NCI-H748 treated with DMSO at 0.1 percent for 48 hours (cell line): ENCODE results near the gene SLC25A42.
"Not testable (repeated sequence)": the region's sequence is repeated elsewhere in the genome, so short reads cannot be mapped to it uniquely, and the experiment has no call there.

ENCODE experiments used
- DNase-seq: peaks from one replicate; lab custom pipeline; 2025; lab: John Stamatoyannopoulos, UW

The SLC25A42 gene

DNA sequence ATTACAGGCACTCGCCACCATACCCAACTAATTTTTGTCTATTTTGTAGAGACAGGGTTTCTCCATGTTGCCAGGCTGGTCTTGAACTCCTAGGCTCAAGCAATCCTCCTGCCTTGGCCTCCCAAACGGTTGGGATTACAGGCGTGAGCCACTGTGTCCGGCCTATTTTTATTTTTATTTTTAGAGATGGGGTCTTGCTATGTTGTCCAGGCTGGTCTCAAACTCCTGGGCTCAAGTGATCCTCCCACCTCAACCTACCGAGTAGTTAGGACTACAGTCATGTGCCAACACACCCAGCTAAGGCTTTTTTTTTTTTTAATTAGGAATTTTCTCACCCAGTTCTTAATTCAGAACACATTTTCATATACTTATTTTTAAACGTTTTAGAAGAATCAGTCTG lies 71.9 kb downstream of the SLC25A42 start:
- DNase-seq = not testable (repeated sequence)

DNA sequence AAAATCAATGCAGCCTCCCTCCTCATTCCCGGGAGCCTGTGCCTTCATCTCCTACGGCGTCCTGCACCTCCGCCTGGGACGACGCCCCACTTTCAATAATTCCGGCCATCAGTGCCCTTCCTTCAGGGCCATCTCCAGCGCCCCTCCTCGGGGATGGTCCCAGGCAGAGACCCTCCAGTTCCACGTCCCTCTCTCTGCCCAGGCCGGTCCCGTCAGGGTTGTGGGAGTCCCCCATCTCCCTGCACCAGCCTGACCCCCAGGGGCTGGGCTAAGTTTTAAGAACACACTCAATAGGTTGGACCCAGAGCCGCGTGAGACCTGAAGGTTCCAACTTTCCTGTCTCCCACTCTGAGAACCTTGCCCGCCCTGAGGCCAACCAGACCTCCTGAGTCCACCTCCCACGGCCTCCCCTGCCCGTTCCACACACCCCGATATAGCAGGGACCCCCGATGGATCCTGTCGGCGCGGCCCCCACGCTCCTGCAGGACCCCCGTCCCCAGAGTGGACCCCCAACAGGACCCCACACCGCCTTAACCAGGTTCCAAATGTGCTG lies 73.8 kb downstream of the SLC25A42 start:
- DNase-seq = no peak

DNA sequence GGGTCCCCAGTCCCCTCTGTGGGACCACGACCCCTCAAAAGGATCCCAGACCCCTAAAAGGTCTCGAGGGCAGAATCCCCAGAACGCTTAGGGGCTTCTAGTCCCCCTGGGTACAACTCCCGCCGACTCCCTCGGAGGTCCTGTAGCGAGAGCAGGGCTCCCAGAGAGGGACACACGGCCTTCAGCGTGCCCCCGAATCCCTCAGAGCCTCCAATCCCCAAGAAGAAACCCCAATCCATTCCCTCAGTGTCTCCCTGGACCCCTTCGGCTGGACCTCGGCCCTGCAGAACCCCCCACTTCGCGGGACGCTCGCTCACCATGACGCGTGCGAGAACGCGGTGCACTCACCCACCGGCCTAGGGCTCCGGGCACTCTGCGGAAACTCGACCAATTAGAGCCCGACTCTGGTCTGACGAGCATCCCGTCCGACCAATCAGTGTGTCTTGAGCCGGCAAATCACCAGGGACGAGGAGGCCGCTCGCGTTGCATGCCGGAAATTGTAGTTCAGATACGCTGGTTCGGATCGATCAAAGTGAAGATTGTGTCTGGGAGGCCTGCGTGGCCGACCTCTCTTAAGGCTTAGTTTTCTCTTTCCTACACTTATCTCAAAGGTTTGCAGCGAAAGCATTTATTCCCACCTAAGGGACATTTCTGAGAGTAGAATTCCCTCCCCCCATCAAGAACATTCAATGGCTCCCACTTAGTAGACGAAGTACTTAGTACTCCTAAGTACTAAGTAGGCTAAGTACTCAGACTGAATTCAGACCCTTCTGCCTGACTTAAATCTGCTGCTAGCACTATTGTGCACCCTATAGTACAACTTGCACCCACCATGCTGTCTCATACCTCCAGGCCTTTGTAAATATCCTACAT lies 74.6 kb downstream of the SLC25A42 start, which contains the start of gene TMEM161A:
Gene TMEM161A, minus strand, starts transcription at position 370 of the 873 bp plus-strand sequence. Its CDS starts 50 bp downstream, at position 320.
- DNase-seq = peak; percentile 52

DNA sequence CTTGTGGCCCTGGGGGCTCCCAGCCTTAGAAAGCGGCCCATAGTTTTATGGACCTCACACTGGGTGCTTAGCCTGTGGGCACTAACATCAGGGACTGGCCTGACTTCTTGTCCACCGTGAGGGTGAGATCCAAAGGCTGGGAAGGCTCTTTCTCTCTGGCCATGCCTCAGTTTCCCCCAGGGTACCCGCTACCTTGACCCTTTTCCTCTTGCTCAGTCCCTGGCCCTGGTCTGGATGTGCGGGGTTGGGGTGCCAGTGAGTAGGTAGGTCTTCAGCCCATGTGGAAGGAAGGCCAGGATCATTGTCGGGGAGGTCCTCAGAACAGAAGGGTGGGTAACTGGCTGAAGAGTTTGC lies 76.1 kb downstream of the SLC25A42 start:
- DNase-seq = no peak

DNA sequence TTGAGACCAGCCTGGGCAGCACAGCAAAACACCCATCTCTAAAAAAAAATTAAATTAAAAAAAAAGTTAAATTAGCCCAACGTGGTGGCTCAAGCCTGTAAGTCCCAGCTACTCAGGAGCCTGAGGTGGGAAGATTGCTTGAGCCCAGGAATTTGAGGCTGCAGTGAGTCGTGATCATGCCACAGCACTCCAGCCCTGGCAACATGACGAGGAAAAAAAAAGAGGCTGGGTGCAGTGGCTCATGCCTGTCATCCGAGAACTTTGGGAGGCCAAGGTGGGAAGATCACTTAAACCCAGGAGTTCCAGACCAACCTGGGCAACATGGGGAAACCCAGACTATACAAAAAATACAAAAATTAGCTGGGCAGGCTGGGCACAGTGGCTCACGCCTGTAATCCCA lies 76.7 kb downstream of the SLC25A42 start:
- DNase-seq = no peak

DNA sequence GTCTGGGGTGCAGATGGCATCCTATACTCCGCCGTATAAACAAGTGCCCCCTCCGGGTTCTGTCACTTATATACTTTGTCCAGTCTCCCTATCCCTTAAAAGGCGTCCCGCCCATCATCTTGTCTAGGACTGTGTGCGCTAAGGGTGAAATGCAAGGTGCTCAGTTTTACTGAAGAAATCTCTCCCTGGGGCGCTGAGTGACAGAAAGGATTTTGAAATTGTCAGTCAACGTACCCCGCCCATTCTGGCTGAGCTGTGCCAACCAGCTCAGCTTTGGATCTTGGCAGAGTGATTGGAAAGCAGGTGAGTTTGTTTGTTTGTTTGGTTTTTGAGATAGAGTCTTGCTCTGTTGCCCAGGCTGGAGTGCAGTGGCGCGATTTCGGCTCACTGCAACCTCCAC lies 78.6 kb downstream of the SLC25A42 start:
- no peak for DNase-seq

DNA sequence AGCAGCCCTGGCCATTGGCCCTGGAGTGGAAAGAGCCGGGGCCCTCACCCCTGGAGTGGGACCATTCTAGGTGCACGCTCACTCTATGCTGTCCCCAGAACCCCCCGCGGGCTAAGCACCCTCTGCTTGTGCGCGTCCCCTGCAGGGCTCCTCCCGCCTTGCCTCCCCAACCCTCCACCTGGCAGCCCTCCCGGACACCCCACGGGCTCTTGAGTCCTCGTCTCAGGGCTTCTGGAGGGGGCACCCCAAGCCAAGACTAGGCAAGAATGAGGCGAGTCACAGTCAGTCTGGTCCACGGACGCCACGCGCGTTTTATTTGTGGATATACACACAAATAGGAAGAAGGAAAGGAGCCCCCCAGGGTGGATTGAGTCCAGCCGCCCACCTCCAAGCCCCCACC lies 81.5 kb downstream of the SLC25A42 start:
- DNase-seq = no peak

DNA sequence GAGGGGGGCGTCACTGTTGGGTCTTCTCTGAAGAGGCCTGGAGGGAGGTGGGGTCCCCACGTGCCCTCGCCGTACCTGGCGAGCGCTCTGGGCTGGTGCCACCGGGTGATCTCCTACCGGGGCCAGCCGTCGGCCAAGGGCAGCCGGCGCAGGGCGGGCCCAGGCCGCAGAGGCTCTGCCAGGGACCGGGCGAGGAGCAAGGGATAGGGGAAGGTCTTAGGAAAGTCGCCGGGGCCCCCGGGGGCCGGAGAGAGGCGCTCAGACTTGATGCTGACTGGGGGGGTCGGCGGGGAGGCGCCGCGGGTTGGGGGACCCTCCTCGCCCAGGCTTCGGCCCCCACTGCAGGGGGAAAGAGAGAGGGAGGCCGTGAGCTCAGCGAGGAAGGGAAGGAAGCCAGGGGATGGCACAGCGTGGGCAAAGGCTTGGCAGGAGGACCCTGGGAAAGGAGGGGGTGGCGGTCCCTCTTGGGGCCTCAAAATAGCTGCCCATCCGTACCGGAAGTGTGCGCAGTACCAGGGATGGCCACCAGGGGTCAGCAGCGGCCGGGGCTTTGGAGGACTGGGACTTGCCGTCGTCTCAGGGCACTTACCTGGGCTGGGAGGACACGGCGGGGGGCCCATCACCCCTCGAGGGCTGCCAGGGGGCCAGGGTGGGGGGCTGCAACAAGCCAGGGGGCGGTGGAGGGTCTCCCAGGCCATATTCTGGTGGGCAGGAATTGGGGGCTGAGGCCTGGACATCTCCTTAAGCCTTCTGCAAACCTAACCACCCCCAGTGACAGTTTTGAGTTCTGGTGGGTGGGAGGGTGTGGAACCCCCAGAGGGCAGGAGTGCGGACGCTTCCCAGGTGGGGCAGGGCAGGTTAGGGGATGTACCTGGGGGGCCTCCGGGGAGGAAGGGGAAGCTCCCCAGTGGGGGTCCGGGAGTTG lies 82.2 kb downstream of the SLC25A42 start:
- DNase-seq = peak; percentile 21

DNA sequence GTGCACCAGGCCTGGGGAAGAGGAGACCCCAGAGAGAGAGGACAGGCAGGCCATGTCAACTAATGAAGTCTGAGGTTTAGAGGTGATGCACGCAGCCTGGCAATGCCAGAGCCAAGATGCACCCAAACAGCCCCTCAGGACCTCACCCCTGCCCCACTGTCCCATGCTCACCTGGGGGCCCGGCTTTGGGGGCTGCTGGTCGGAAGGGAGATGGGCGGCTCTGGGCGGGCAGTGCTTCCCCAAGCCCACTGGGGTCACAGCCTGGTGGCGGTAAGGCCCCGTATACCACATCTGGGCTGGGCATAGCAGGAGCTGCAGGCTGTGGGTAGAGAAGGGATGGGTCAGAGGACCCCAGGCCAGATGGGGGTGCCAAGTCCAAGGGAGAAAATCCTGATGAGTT lies 83.1 kb downstream of the SLC25A42 start:
- no peak for DNase-seq

DNA sequence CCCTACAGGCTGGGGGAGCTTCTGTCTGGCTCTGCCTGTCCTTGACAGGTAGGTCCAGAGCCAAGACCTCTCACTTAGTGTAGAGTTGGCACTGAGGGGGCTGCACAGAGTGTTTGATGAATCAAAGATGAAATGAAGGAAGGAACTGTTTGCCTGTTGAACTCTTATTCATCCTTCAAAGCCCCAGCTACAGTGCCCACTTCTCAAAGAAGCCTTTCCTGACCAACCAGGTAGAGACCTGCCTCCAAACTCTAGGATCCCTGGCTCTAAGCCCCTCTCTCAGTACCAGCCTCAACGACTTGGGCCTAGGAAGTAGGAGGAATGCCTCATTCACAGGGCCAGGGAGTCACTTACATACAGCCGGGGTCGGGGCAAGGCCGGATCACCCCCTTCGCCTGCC lies 83.5 kb downstream of the SLC25A42 start:
- DNase-seq = no peak

DNA sequence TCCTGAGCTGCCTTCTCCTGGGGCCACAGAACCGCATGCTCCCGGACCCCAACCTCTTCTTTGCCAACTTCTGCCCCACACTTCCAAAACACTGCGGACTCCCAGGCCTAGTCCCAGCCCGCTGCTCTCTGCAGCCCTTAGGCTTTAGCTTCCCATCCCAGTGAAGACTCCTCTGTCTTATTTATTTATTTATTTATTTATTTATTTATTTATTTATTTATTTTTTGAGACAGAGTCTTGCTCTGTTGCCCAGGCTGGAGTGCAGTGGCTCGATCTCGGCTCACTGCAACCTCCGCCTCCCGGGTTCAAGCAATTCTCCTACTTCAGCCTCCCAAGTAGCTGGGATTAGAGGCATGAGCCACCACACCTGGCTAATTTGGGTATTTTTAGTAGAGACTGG lies 84.7 kb downstream of the SLC25A42 start:
- DNase-seq = not testable (repeated sequence)

DNA sequence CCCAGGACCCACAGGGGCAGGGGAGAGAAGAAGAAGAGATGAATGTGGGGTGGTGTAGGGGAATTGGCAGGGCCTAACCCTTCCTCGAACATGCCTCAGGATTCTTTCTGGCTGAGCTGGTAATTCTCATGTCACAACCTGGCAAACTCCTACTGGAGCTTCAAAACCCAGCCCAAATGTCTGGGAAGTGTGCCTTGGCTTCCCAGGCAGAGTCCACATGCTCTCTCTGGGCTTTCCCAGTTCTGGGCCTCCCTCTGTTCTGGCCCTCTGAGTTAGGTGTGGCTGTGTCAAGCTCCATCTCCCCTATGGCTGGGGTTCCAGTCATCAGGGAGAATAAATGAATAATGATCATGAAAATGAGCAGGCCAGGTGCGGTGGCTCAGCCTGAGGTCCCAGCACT lies 85.6 kb downstream of the SLC25A42 start:
- DNase-seq = no peak

DNA sequence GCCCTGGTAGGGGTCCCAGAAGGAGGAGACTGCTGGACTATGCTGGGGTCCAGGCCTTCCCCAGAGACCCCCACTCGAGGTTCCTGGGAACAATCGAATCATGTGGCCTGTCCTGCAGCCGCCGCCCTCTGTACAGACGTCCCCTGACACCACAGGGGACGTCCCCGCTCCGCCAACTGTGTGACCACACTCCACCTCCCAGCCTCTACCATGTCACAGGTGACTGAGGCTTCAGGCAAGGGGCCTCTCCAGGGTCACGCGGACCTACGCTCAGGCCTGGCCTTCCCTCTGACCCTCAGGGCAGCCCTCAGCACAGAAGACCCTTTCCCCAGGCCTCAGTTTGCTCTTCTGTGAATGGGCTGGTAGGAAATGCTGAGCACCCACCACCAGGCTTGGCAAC lies 87.6 kb downstream of the SLC25A42 start:
- no peak for DNase-seq

DNA sequence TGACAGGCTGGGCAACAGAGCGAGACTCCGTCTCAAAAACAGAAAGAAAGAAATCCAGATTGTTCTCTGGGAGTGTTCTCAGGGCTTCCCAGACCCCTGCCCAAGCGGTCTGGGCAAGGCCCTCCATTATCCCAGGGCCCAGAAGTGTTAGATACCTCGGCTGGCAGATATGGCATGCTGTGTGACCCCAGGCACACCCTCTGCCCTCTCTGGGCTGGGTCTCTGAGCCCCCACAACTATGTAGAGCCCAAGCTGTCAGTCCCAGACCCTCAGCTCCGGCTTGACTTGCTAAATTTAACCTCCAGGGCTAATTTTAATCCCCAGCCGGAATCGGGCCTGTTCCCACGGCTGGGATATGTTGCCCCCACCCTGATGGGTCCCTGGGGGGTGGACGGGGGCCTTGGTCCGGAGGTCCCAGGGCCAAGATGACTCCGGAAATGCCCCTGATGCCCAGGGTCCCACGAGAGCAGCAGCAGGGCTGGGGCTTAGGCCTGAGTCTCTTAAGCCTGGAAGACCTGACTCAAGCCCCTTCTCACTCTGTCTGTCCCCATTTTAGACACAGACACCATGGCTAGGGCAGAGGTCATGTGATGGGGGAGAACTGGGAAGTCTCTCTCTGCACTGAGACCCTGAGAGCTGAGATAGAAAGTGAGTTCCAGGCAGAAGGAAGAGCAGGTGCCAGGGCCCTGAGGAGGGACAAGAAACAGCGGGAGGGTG lies 89.0 kb downstream of the SLC25A42 start:
- DNase-seq = no peak

DNA sequence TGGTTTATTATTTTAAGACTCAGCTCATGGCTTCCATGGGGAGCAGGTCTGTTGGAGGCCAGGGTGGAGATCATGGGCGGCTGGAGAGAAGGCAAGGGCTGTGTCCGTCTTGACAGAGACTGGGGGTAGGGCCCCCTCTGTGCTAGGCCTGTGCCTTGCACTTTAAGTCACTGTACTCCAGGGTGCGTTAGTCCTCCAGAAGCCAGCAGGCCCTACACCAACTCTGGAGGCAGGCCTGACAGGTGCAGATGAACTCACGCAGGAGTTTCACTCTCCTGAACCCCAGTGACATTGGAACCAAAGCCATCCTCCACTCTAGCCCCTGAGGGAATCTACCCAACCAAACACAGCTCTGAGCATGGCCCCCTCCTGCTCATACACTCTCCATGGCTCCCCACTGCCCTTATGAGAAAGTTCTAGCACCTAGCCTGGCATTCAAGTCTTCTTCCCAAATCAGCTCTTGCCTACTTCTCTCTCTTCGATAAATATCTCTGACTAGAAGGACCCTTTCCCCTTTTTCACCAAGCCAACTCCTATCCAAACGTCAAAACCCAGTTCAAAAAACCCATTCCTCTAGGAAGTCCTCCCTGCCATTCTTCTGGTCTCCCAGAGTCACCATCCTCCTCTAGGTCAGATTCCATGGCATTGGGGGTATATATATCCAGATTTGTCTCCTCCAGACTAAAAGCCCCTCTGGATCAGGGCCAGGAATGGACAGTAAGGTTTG lies 91.1 kb downstream of the SLC25A42 start:
- DNase-seq = no peak

DNA sequence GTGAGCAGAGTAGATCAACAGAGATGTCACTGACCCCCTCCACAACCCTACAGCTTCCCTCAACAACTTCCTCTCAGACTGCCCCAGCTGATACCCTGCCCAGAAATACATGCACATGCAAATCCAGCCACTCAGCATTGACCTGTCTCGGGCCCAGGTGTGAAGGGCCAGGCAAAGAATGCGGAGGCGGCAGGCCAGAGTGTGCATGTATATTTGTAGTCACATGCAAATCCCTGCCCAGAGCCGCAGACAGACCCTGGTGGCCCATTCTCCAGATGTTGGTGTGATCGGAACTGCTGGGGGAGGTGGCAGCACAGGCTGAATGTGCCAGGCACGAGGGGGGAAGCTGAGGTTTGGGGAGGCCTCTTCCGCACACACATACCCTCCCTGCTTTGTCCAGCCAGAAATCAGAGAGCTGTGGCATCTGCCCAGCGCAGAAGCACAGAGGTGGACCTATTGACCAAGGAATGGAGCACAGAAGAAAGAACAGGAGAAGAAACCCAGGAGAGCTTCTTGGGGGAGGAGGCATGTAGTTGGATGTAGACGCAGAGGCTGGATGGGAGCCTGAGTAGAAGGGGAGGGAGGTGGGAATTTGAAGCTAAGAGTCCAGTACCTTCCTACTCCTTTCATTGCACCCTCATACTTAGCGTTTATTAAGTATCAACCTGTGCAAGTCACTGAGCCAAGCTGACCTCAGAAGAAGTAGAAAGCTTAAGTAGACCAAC lies 91.9 kb downstream of the SLC25A42 start:
- no peak for DNase-seq

DNA sequence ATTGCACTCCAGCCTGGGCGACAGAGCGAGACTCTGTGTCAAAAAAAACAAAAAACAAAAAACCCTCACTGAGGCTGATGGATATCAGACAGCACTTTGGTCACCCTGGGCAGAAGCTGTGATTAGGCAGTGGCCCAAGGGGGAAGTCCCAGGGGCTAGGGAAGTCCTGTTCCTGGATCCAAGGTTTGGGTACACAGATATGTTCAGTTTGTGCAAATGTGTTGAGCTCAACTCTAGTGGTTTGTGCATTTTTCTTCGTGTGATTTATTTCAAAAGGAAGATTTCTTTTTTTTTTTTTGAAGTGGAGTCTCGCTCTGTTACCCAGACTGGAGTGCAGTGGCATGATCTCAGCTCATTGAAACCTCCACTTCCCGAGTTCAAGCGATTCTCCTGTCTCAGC lies 94.0 kb downstream of the SLC25A42 start:
- no peak for DNase-seq

DNA sequence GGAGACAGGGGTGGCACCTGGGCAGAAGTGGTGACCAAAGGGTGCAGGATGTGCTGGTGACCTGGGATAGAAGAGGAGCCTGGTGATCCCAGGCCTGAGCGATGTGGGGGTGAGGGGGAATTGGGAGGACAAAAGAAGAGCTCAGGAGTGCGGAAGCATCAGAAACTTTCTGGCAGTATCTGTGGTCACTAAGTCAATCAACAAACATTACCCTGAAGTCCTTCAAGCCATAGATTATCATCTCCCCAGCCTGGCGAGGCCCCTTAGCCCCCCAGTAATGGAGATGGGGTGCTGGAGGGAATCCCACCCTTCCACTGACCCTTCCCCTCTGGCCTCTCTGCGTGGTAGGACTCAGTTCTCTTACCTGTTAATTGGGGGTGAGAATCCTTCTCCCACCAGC lies 95.7 kb downstream of the SLC25A42 start:
- no peak for DNase-seq

DNA sequence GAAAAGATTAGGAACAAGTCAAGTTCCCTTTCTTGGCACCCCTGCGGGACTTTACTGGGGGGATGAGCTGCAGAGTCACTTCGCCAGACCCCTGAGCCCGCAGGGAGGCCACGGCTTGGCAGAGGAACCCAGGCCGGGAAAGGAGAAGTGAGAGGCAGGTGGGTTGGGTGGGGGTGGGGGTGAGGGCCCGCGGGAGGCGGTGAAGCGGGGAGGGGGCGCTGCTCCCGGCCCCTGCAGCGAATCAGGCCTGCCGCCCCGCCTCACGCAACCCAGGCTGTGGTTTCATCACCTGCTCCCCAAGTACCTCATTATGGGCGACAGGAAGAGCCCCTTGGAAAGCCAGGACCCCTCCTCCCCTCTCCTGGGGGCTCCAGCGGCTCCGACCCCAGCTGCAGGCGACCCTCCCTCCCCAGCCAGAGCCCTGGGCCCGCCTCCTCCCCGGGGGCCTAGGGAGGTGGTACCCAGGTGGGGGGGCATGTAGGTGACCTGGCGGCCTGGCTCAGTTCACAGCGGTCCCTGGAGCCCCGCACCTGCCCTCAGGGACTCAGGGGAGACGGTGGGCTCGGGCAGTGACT lies 96.8 kb downstream of the SLC25A42 start:
- no peak for DNase-seq

DNA sequence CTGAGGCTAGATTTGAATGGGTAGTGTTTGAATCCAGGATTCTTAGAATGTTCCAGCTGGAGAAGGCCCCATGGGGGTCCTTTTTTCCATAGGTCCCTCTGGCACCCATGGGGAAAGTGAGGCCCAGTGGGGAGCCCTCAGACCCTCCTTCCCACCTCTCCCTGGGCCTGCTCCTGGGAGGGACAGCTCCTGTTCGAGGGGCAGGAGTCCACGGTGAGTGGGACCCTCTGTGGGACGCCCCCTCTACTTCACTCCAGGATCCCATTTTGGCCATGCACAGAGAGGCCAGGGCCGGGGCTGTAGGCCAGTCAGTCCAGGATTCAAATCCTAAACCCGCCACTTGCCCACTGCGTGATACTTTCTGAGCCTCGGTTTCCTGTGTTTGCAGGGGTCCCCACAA lies 98.7 kb downstream of the SLC25A42 start:
- DNase-seq = no peak
